PFSK-1 (cell line): ENCODE measurements around the gene MAN2B1.

Source experiments
- FOXP2 ChIP-seq: optimal IDR thresholded peaks from 2 replicates; pipeline ENCODE3; 2011; ENCODE audit warnings: borderline replicate concordance, control low read depth, inconsistent platforms; ENCODE audit not compliant: insufficient read depth; ENCODE audit errors: extremely low read length, extremely low read depth
- POLR2AphosphoS5 ChIP-seq: IDR thresholded peaks from 2 replicates; pipeline ENCODE4 v1.6.1; 2012; ENCODE audit warnings: low read depth, mild to moderate bottlenecking, control low read depth, low read length, moderate library complexity
- REST ChIP-seq, 2 experiments: IDR thresholded peaks; 2 replicates each; pipeline versions ENCODE4 v1.6.1 to v1.8.0; 2011 to 2012; ENCODE audit warnings: low read depth in 2 of 2, low read length in 2 of 2, control low read depth in 1 of 2, inconsistent platforms in 1 of 2, mild to moderate bottlenecking in 1 of 2, moderate library complexity in 1 of 2; ENCODE audit not compliant: insufficient read depth in 1 of 2
- SIN3A ChIP-seq: IDR thresholded peaks from 2 replicates; pipeline ENCODE4 v1.6.1; 2012; ENCODE audit warnings: mild to moderate bottlenecking, low read length, moderate library complexity, borderline replicate concordance; ENCODE audit not compliant: insufficient read depth
- TAF1 ChIP-seq: IDR thresholded peaks from 2 replicates; pipeline ENCODE4 v1.6.1; 2012; ENCODE audit warnings: low read length, control low read depth, borderline replicate concordance; ENCODE audit not compliant: insufficient read depth

The MAN2B1 gene

GRCh38 chr19:12698138-12698537 is 31.6 kb upstream of the MAN2B1 start:
- no peak for TF ChIP-seq SIN3A
- no peak for TF ChIP-seq FOXP2
- TF ChIP-seq REST (IDR thresholded peaks at IDR 0.05; ENCODE audit: insufficient read depth in 1 of 2, low read depth in 2 of 2, low read length in 2 of 2), result no peak
- TF ChIP-seq TAF1, result no peak
- TF ChIP-seq POLR2AphosphoS5, result no peak

DNA sequence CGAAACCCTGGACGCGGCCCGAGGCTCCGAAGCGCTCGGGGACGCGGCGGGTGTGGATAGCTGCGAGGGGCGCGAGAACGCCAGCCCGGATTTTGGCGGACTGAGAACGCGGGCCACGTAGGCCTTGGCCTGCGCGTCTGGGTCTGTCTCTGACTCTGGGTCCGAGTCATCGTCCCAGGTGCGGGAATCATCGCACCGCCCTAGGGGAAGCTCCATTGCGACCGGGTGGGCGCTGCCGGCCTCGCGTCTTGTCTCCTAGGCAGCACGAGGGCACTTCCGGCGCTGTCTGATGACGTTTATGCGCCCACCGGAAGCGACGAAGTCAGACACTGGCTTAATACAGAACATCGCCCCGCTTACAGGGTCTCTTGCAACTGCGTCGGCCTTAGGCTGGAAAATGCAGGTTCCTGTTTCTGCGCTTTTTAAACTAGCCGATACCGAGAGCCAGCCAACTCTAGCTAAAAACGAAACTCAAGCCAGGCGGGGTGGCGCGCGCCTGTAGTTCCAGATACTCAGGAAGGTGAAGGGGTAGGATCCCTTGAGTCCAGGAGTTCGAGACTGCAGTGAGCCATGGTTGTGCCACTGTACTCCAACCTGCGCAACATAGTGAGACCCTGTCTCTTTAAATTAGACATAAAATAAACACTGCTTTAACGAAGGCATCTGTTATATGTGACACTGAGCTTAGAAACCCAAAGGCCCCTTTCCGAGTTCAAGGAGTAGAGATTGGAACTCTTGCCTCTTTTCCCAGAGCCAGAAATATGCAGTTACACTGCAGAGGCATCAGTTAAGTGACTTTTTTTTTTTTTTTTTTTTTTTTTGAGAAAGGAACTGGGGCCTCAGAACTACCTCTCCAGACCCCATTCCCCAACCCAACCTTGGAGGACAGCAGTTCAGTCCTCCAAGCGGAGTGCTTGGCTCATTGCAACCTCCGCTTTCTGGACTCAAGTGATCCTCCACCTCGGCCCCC is 30.1 kb upstream of the MAN2B1 start, which contains the start of gene FBXW9:
TSS of gene FBXW9 (minus strand) at position 266 of the 970 bp plus-strand sequence. CDS start at position 216, 50 bp downstream.
- peak; percentile 98; the same call in 1 of the 2 replicates for TF ChIP-seq SIN3A
- peak; percentile 91 for TF ChIP-seq FOXP2
- TF ChIP-seq POLR2AphosphoS5, result peak; percentile 88
- TF ChIP-seq TAF1, result peak; percentile 79; the same call in 1 of the 2 replicates
- TF ChIP-seq REST (IDR thresholded peaks at IDR 0.05; ENCODE audit: insufficient read depth in 1 of 2, low read depth in 2 of 2, low read length in 2 of 2), result 0 out of 4 replicates have a peak, but pooled peaks of 1 of the 2 experiments have one; percentile 41

DNA sequence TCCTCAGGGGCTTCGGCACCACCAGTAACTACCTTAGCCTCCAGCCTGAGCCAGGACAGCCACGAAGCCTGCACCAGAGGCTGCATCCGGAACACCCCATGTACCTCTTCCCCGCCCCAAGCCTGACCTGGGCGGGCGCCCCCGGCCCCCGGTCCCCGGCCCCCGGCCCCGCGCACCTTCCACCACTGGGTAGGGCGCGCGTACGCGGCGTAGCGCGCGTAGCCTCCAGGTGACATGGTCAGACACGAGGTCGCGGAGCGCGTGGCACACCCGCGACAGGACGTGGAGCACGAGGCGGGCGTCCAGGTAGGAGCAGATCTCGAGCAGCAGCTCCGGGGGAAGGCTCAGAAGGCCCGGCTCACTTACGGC is 29.4 kb upstream of the MAN2B1 start:
- TF ChIP-seq POLR2AphosphoS5, result no peak
- TF ChIP-seq SIN3A, result no peak
- no peak for TF ChIP-seq FOXP2
- no peak for TF ChIP-seq REST (IDR thresholded peaks at IDR 0.05; ENCODE audit: insufficient read depth in 1 of 2, low read depth in 2 of 2, low read length in 2 of 2)
- TF ChIP-seq TAF1, result no peak

GRCh38 chr19:12695514-12695913 is 29.0 kb upstream of the MAN2B1 start:
- no peak for TF ChIP-seq FOXP2
- no peak for TF ChIP-seq SIN3A
- no peak for TF ChIP-seq REST (IDR thresholded peaks at IDR 0.05; ENCODE audit: insufficient read depth in 1 of 2, low read depth in 2 of 2, low read length in 2 of 2)
